GM12878 (cell line): ENCODE measurements around the gene CHCHD6. TPM values are rescaled to one million over a fixed set of nuclear protein-coding genes. Genes with fewer than 3 reads are reported as not detected.

Experiments used
- ATAC-seq: fragments of 200-7000 bp; cut with Tn5 transposase; 3 replicates; pipeline ENCODE4 v1.9.1; 2020; ENCODE audit warnings: mild to moderate bottlenecking, moderate library complexity
- BruUV-seq: library from RNA; stranded (reverse); fragments of 400-500 nt; replicated peaks from 2 replicates; lab custom pipeline; 2021; lab: Mats Ljungman, UMichigan
- CTCF ChIA-PET: fragments of 300-600 bp; sonication (Branson Sonifier 250); formaldehyde crosslinking; extraction: SDS; loops from one replicate; lab custom pipeline; 2021; ENCODE audit warnings: inconsistent platforms; lab: Yijun Ruan, JAX
- POLR2A ChIA-PET: fragments of 350-600 bp; formaldehyde crosslinking; extraction: SDS; loops from one replicate; lab custom pipeline; 2021; ENCODE audit warnings: inconsistent platforms; lab: Charles Lee
- RAD21 ChIA-PET: fragments of 300-600 bp; sonication (Branson Sonifier 250); formaldehyde crosslinking; loops from one replicate; lab custom pipeline; 2023; ENCODE audit warnings: antibody characterized with exemption; ENCODE audit not compliant: unreplicated experiment; lab: Charles Lee
- SMC1A ChIA-PET: fragments of 300-600 bp; sonication (Branson Sonifier 250); formaldehyde crosslinking; loops from one replicate; lab custom pipeline; 2023; ENCODE audit not compliant: unreplicated experiment, uncharacterized antibody; lab: Charles Lee
- DNase-seq: peaks from one replicate; pipeline ENCODE4 v3.0.0-alpha.2; 2011; ENCODE audit warnings: low read depth, low spot score
- FAIRE-seq: peaks from 3 replicates; lab custom pipeline; 2011; peaks lifted over from hg19 to GRCh38; lab: Jason Lieb, UNC
- H2AFZ ChIP-seq: 2 replicates; pipeline ENCODE4 v1.6.0; 2011; ENCODE audit warnings: low read depth, low read length, control low read depth; ENCODE audit not compliant: control insufficient read depth
- H3K27ac ChIP-seq: 2 replicates; pipeline ENCODE4 v1.5.1; 2011; ENCODE audit warnings: control low read depth; ENCODE audit not compliant: control insufficient read depth, insufficient read depth
- H3K27me3 ChIP-seq, 2 experiments: replicated peaks in 1 of 2; 2 replicates each; pipeline versions ENCODE4 v1.6.0 to v1.6.1; 2011; ENCODE audit warnings: low read length in 1 of 2; ENCODE audit not compliant: control insufficient read depth in 2 of 2, insufficient read depth in 2 of 2
- H3K36me3 ChIP-seq, 2 experiments: 2 replicates each; pipeline ENCODE4 v1.5.1; 2011; ENCODE audit warnings: low read length in 1 of 2; ENCODE audit not compliant: control insufficient read depth in 2 of 2, insufficient read depth in 2 of 2
- H3K4me1 ChIP-seq: 2 replicates; pipeline ENCODE4 v1.6.1; 2011; ENCODE audit warnings: mild to moderate bottlenecking, low read length, moderate library complexity, mixed read lengths; ENCODE audit not compliant: control insufficient read depth, insufficient read depth
- H3K4me2 ChIP-seq: 2 replicates; pipeline ENCODE4 v1.6.0; 2011; ENCODE audit warnings: control low read depth; ENCODE audit not compliant: control insufficient read depth, insufficient read depth
- H3K4me3 ChIP-seq: fragments of 200-600 bp; sonication (generic); 2 replicates; pipeline ENCODE4 v1.5.1; 2016
- H3K79me2 ChIP-seq: 2 replicates; pipeline ENCODE4 v1.6.0; 2011; ENCODE audit warnings: low read length; ENCODE audit not compliant: control insufficient read depth, insufficient read depth
- H3K9ac ChIP-seq: 2 replicates; pipeline ENCODE4 v1.8.0; 2011; ENCODE audit warnings: low read length, control low read depth, mixed read lengths; ENCODE audit not compliant: control insufficient read depth, insufficient read depth
- H3K9me3 ChIP-seq: replicated peaks from 3 replicates; pipeline ENCODE4 v1.5.1; 2011; ENCODE audit warnings: mild to moderate bottlenecking, low read length; ENCODE audit not compliant: control insufficient read depth, insufficient read depth
- H4K20me1 ChIP-seq: 2 replicates; pipeline ENCODE4 v1.6.0; 2011; ENCODE audit not compliant: control insufficient read depth, insufficient read depth
- EP300 ChIP-seq, 2 experiments: fragments of 150-350 bp in 1 of 2; IDR thresholded peaks; 2 replicates each; pipeline ENCODE4 v1.6.1; 2011 to 2012; ENCODE audit warnings: low read depth in 2 of 2, low read length in 2 of 2, borderline replicate concordance in 1 of 2, improper control_type of control experiment in 1 of 2, inconsistent platforms in 1 of 2; ENCODE audit not compliant: control insufficient read depth in 1 of 2
- ETV6 ChIP-seq, 2 experiments: fragments of 450-650 bp in 1 of 2; IDR thresholded peaks in 1 of 2; conservative IDR thresholded peaks in 1 of 2; 2 replicates each; pipeline ENCODE4 v1.6.1; 2014; ENCODE audit warnings: antibody characterized with exemption in 1 of 2, borderline replicate concordance in 1 of 2, low read depth in 1 of 2, mild to moderate bottlenecking in 1 of 2, moderate library complexity in 1 of 2
- FOS ChIP-seq: IDR thresholded peaks from 3 replicates; pipeline ENCODE4 v1.6.1; 2011; ENCODE audit warnings: borderline replicate concordance; ENCODE audit not compliant: insufficient read length; ENCODE audit errors: extremely low read depth
- JUND ChIP-seq: IDR thresholded peaks from 2 replicates; pipeline ENCODE4 v1.6.1; 2012; ENCODE audit warnings: low read depth, mild to moderate bottlenecking, low read length, improper control_type of control experiment, moderate library complexity
- PAX8 ChIP-seq: fragments of 450-650 bp; IDR thresholded peaks from 2 replicates; pipeline ENCODE4 v1.6.1; 2017; ENCODE audit warnings: mild to moderate bottlenecking, moderate library complexity
- TAF1 ChIP-seq: IDR thresholded peaks from 2 replicates; pipeline ENCODE4 v1.6.1; 2011; ENCODE audit warnings: mild to moderate bottlenecking, low read depth, low read length, borderline replicate concordance
- YY1 ChIP-seq: IDR thresholded peaks from 2 replicates; pipeline ENCODE4 v1.6.1; 2011; ENCODE audit warnings: low read depth, mild to moderate bottlenecking, low read length
- WGBS: methylation state at CpG from one replicate; pipeline ENCODE4 v1.1.6; 2016; ENCODE audit warnings: low lambda C conversion rate; ENCODE audit not compliant: insufficient replicate concordance, insufficient coverage; ENCODE audit errors: missing lambda C conversion rate; 5-methylcytosine and 5-hydroxymethylcytosine counted together
- in situ Hi-C: fragments of 300-500 bp; cut with MboI; formaldehyde crosslinking; loops from 9 replicates; pipeline ENCODE4 v1.14.3; 2018; ENCODE audit warnings: mixed read lengths
- intact Hi-C: fragments of 100-400 bp; cut with micrococcal nuclease; formaldehyde crosslinking; loops from one replicate; pipeline ENCODE4 v1.14.2; 2022; ENCODE audit not compliant: unreplicated experiment
- polyA plus RNA-seq, 11 experiments: library from polyadenylated mRNA; depleted of rRNA in 4 of 11; unstranded in 6 of 11; stranded (reverse) in 5 of 11; fragments of >200 nt; fragmentation: Nextera tagmentation in 4 of 11; fragmentation: Illumina TruSeq in 1 of 11; extraction: Ambion mirVana in 4 of 11; extraction: Trizol in 1 of 11; gene quantifications; 1 replicate in 1 of 11; 2 replicates in 10 of 11; pipeline versions ENCODE4 v1.2.1 to v1.2.3, GENCODE V29; 2011 to 2016; ENCODE audit warnings: inconsistent platforms in 2 of 11, missing spikeins in 2 of 11, low read depth in 1 of 11
- total RNA-seq, 4 experiments: library from RNA; depleted of rRNA in 3 of 4; stranded (reverse); fragments of >200 nt in 3 of 4; fragmentation: Illumina TruSeq in 1 of 4; extraction: Trizol in 1 of 4; gene quantifications; 2 replicates each; pipeline versions ENCODE4 v1.2.1 to v1.2.3, GENCODE V29; 2013 to 2021
- TF ChIP-seq, protein P1 (sequence below): fragments of 450-650 bp; IDR thresholded peaks from 2 replicates; pipeline ENCODE4 v1.6.1; 2016; ENCODE audit warnings: mild to moderate bottlenecking, moderate library complexity, borderline replicate concordance

Gene CHCHD6
- total and polyA plus RNA-seq, 10 of the 15 experiments (the other 5 are each of a cell fraction or from before 2014, with no cell fraction given) = 2.7 to 16.7 (median 12.3) TPM

DNA sequence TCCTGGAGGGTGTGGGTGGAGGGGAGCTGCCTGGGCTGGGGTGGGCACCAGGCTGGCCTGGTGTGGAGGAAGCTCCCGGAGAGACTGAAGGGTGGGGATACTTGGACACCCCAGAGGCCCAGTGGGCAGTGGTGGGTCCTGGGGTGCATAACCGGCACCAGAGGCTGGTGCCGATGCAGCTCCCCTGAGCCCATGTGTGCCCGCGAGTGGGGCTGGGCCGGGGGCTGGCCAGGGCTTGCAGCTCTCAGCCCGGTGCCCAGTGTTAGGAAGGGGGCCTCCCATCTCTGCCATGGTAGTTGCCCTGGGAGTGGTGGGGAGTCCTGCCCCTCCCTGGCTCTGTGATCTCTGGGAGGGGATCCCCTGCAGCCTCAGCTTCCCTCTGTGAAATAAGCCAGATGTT is 288.2 kb downstream of the CHCHD6 start:
- no peaks in the 10 kb centered on the region for H3K4me1 ChIP-seq
- no peak for TF ChIP-seq PAX8
- TF ChIP-seq YY1 = no peak
- TF ChIP-seq TAF1 = no peak
- TF ChIP-seq EP300 (IDR thresholded peaks at IDR 0.05; ENCODE audit: borderline replicate concordance in 1 of 2, control insufficient read depth in 1 of 2, low read depth in 2 of 2, low read length in 2 of 2) = no peak
- no peak for TF ChIP-seq ETV6 (conservative IDR thresholded peaks at IDR 0.05 in 1 of 2, IDR thresholded peaks at IDR 0.05 in 1 of 2; ENCODE audit: borderline replicate concordance in 1 of 2, low read depth in 1 of 2)
- TF ChIP-seq FOS = no peak
- TF ChIP-seq JUND = no peak
- TF ChIP-seq, protein P1, sequence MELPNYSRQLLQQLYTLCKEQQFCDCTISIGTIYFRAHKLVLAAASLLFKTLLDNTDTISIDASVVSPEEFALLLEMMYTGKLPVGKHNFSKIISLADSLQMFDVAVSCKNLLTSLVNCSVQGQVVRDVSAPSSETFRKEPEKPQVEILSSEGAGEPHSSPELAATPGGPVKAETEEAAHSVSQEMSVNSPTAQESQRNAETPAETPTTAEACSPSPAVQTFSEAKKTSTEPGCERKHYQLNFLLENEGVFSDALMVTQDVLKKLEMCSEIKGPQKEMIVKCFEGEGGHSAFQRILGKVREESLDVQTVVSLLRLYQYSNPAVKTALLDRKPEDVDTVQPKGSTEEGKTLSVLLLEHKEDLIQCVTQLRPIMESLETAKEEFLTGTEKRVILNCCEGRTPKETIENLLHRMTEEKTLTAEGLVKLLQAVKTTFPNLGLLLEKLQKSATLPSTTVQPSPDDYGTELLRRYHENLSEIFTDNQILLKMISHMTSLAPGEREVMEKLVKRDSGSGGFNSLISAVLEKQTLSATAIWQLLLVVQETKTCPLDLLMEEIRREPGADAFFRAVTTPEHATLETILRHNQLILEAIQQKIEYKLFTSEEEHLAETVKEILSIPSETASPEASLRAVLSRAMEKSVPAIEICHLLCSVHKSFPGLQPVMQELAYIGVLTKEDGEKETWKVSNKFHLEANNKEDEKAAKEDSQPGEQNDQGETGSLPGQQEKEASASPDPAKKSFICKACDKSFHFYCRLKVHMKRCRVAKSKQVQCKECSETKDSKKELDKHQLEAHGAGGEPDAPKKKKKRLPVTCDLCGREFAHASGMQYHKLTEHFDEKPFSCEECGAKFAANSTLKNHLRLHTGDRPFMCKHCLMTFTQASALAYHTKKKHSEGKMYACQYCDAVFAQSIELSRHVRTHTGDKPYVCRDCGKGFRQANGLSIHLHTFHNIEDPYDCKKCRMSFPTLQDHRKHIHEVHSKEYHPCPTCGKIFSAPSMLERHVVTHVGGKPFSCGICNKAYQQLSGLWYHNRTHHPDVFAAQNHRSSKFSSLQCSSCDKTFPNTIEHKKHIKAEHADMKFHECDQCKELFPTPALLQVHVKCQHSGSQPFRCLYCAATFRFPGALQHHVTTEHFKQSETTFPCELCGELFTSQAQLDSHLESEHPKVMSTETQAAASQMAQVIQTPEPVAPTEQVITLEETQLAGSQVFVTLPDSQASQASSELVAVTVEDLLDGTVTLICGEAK = no peak
- TF ChIP-seq, all 136 proteins: peak for 0
- SMC1A ChIA-PET = no interaction called here
- in situ Hi-C loops (no loop called here), intact Hi-C loops (no loop called here)
- no peaks in the 10 kb centered on the region for H3K27me3 ChIP-seq
- H3K36me3 ChIP-seq = peaks cover 0 to 16% of the 10 kb centered on the region in 2 experiments; a peak in 2 of 4 replicates
- DNase-seq (no peak), ATAC-seq (no peak), FAIRE-seq (no peak)
- H3K4me3 ChIP-seq = no peak overlapping the region
- peaks cover 3% of the 10 kb centered on the region; the same call in 1 of the 2 replicates for H4K20me1 ChIP-seq
- H3K9ac ChIP-seq = no peak overlapping the region
- CTCF ChIA-PET = no interaction called here
- H3K79me2 ChIP-seq = no peaks in the 10 kb centered on the region
- no peak overlapping the region for H2AFZ ChIP-seq
- RAD21 ChIA-PET = no interaction called here
- H3K27ac ChIP-seq = no peak overlapping the region
- no TSS peak for BruUV-seq
- WGBS = 72% methylated on average over 7 of the region's 7 CpGs
- no peaks in the 10 kb centered on the region for H3K9me3 ChIP-seq
- no peak overlapping the region for H3K4me2 ChIP-seq
- POLR2A ChIA-PET = no interaction called here
